H9 (cell line): ENCODE data around the gene RASSF8. TPM values are rescaled to one million over a fixed set of nuclear protein-coding genes. Genes with fewer than 3 reads are reported as not detected.

Experiments
- DNase-seq: peaks from one replicate; pipeline ENCODE4 v3.0.0-alpha.2; 2017
- H2AFZ ChIP-seq: one replicate; pipeline ENCODE4 v1.6.1; 2013; ENCODE audit warnings: mild to moderate bottlenecking, low read length, control low read depth, moderate library complexity
- H2AK5ac ChIP-seq: 2 replicates; pipeline ENCODE4 v1.6.1; 2013; ENCODE audit warnings: low read length, control low read depth, mixed read lengths; ENCODE audit not compliant: insufficient read length
- H2BK120ac ChIP-seq: one replicate; pipeline ENCODE4 v1.6.1; 2013; ENCODE audit warnings: low read depth, mild to moderate bottlenecking, low read length, control low read depth, inconsistent platforms; ENCODE audit not compliant: poor library complexity, severe bottlenecking
- H2BK12ac ChIP-seq: 2 replicates; pipeline ENCODE4 v1.6.1; 2013; ENCODE audit warnings: low read length, control low read depth, mixed read lengths, low read depth; ENCODE audit not compliant: insufficient read length
- H2BK15ac ChIP-seq: 2 replicates; pipeline ENCODE4 v1.6.1; 2013; ENCODE audit warnings: low read depth, low read length, control low read depth
- H2BK20ac ChIP-seq: one replicate; pipeline ENCODE4 v1.6.1; 2013; ENCODE audit warnings: low read depth, mild to moderate bottlenecking, low read length, control low read depth, inconsistent platforms; ENCODE audit not compliant: poor library complexity, severe bottlenecking
- H2BK5ac ChIP-seq: 2 replicates; pipeline ENCODE4 v1.6.1; 2013; ENCODE audit warnings: low read length, control low read depth, mixed read lengths; ENCODE audit not compliant: insufficient read length
- H3K14ac ChIP-seq: 2 replicates; pipeline ENCODE4 v1.6.1; 2013; ENCODE audit warnings: low read length, control low read depth; ENCODE audit not compliant: insufficient read depth
- H3K18ac ChIP-seq: 2 replicates; pipeline ENCODE4 v1.6.1; 2013; ENCODE audit warnings: low read depth, mild to moderate bottlenecking, mixed read lengths, low read length, control low read depth; ENCODE audit not compliant: insufficient read length
- H3K23ac ChIP-seq: 2 replicates; pipeline ENCODE4 v1.6.1; 2013; ENCODE audit warnings: low read length, control low read depth, mixed read lengths, low read depth; ENCODE audit not compliant: insufficient read length
- H3K23me2 ChIP-seq: 2 replicates; pipeline ENCODE4 v1.6.1; 2013; ENCODE audit warnings: low read depth, mild to moderate bottlenecking, mixed read lengths, low read length, control low read depth; ENCODE audit not compliant: insufficient read length, poor library complexity, severe bottlenecking
- H3K27ac ChIP-seq: 2 replicates; pipeline ENCODE4 v1.5.1; 2013; ENCODE audit warnings: low read length, control low read depth, mixed read lengths, low read depth; ENCODE audit not compliant: insufficient read length
- H3K27me3 ChIP-seq: 2 replicates; pipeline ENCODE4 v1.6.1; 2013; ENCODE audit warnings: low read length, control low read depth, inconsistent platforms; ENCODE audit not compliant: insufficient read depth
- H3K4ac ChIP-seq: 2 replicates; pipeline ENCODE4 v1.6.1; 2013; ENCODE audit warnings: low read depth, mild to moderate bottlenecking, control low read depth, inconsistent platforms, low read length, moderate library complexity
- H3K4me1 ChIP-seq: 2 replicates; pipeline ENCODE4 v1.6.1; 2013; ENCODE audit warnings: low read length, control low read depth, inconsistent platforms; ENCODE audit not compliant: insufficient read depth
- H3K4me2 ChIP-seq: 2 replicates; pipeline ENCODE4 v1.6.1; 2013; ENCODE audit warnings: low read length, control low read depth, mixed read lengths; ENCODE audit not compliant: insufficient read length, insufficient read depth
- H3K56ac ChIP-seq: 2 replicates; pipeline ENCODE4 v1.6.1; 2013; ENCODE audit warnings: low read depth, mild to moderate bottlenecking, mixed read lengths, low read length, control low read depth; ENCODE audit not compliant: insufficient read length
- H3K79me1 ChIP-seq: 2 replicates; pipeline ENCODE4 v1.6.1; 2013; ENCODE audit warnings: low read depth, mild to moderate bottlenecking, moderate library complexity, low read length, control low read depth, inconsistent platforms; ENCODE audit not compliant: insufficient read depth, poor library complexity, severe bottlenecking
- H3K79me2 ChIP-seq: 2 replicates; pipeline ENCODE4 v1.6.1; 2013; ENCODE audit warnings: low read length, control low read depth, inconsistent platforms; ENCODE audit not compliant: insufficient read depth
- H3K9ac ChIP-seq: 2 replicates; pipeline ENCODE4 v1.6.1; 2013; ENCODE audit warnings: low read length, control low read depth, mixed read lengths; ENCODE audit not compliant: insufficient read length; ENCODE audit errors: extremely low read depth
- H3K9me3 ChIP-seq: one replicate; pipeline ENCODE4 v1.6.1; 2013; ENCODE audit warnings: low read depth, low read length, inconsistent platforms; ENCODE audit not compliant: control insufficient read depth
- H3T11ph ChIP-seq: one replicate; pipeline ENCODE4 v1.6.1; 2013; ENCODE audit warnings: mild to moderate bottlenecking, low read length, control low read depth, inconsistent platforms
- H4K20me1 ChIP-seq: one replicate; pipeline ENCODE4 v1.6.1; 2013; ENCODE audit not compliant: control insufficient read depth, insufficient read length, insufficient read depth
- H4K5ac ChIP-seq: 2 replicates; pipeline ENCODE4 v1.6.1; 2013; ENCODE audit warnings: low read depth, mild to moderate bottlenecking, mixed read lengths, low read length, control low read depth; ENCODE audit not compliant: insufficient read length
- H4K8ac ChIP-seq: replicated peaks from 2 replicates; pipeline ENCODE4 v1.6.1; 2013; ENCODE audit warnings: low read length, control low read depth, mixed read lengths, low read depth; ENCODE audit not compliant: insufficient read length
- H4K91ac ChIP-seq: 2 replicates; pipeline ENCODE4 v1.6.1; 2013; ENCODE audit warnings: low read depth, mild to moderate bottlenecking, moderate library complexity, mixed read lengths, low read length, control low read depth; ENCODE audit not compliant: insufficient read length
- H3K27ac Mint-ChIP-seq, 3 experiments: 2 replicates in 2 of 3; 3 replicates in 1 of 3; pipeline ENCODE4 v1.8.0; 2020 to 2021; ENCODE audit warnings: mixed read lengths in 3 of 3, mild to moderate bottlenecking in 1 of 3, moderate library complexity in 1 of 3
- H3K27me3 Mint-ChIP-seq: 2 replicates; pipeline ENCODE4 v1.8.0; 2021; ENCODE audit warnings: low read depth, mild to moderate bottlenecking, moderate library complexity, mixed read lengths
- H3K36me3 Mint-ChIP-seq, 3 experiments: 2 replicates in 2 of 3; 3 replicates in 1 of 3; pipeline ENCODE4 v1.8.0; 2020 to 2021; ENCODE audit warnings: low read depth in 3 of 3, mixed read lengths in 3 of 3; ENCODE audit not compliant: insufficient read depth in 1 of 3
- H3K4me1 Mint-ChIP-seq, 2 experiments: 2 replicates each; pipeline ENCODE4 v1.8.0; 2020; ENCODE audit warnings: mixed read lengths in 2 of 2
- H3K4me3 Mint-ChIP-seq, 2 experiments: 2 replicates in 1 of 2; 3 replicates in 1 of 2; pipeline ENCODE4 v1.8.0; 2020 to 2021; ENCODE audit warnings: mild to moderate bottlenecking in 2 of 2, mixed read lengths in 2 of 2, moderate library complexity in 1 of 2
- H3K9me3 Mint-ChIP-seq, 2 experiments: 2 replicates in 1 of 2; 3 replicates in 1 of 2; pipeline ENCODE4 v1.8.0; 2020; ENCODE audit warnings: mild to moderate bottlenecking in 2 of 2, mixed read lengths in 2 of 2, moderate library complexity in 1 of 2
- WGBS: extraction: QIAGEN DNeasy Blood & Tissue Kit; methylation state at CpG from one replicate; pipeline ENCODE4 v1.1.7; 2013; ENCODE audit warnings: missing lambda C conversion rate, low lambda C conversion rate, mixed read lengths; ENCODE audit not compliant: insufficient read length; ENCODE audit errors: extremely low coverage; 5-methylcytosine and 5-hydroxymethylcytosine counted together
- total RNA-seq: library from RNA; stranded (reverse); gene quantifications from 2 replicates; pipeline ENCODE4 v1.2.1, GENCODE V29; 2021
- TF ChIP-seq, protein P1 (sequence below): fragments of 200-600 bp; sonication (generic); conservative IDR thresholded peaks from 3 replicates; pipeline ENCODE4 v1.8.0; 2021; ENCODE audit warnings: antibody characterized with exemption, mild to moderate bottlenecking

The RASSF8 gene
- total RNA-seq, 1 experiment from 2014 or later, result 38.8 TPM

DNA sequence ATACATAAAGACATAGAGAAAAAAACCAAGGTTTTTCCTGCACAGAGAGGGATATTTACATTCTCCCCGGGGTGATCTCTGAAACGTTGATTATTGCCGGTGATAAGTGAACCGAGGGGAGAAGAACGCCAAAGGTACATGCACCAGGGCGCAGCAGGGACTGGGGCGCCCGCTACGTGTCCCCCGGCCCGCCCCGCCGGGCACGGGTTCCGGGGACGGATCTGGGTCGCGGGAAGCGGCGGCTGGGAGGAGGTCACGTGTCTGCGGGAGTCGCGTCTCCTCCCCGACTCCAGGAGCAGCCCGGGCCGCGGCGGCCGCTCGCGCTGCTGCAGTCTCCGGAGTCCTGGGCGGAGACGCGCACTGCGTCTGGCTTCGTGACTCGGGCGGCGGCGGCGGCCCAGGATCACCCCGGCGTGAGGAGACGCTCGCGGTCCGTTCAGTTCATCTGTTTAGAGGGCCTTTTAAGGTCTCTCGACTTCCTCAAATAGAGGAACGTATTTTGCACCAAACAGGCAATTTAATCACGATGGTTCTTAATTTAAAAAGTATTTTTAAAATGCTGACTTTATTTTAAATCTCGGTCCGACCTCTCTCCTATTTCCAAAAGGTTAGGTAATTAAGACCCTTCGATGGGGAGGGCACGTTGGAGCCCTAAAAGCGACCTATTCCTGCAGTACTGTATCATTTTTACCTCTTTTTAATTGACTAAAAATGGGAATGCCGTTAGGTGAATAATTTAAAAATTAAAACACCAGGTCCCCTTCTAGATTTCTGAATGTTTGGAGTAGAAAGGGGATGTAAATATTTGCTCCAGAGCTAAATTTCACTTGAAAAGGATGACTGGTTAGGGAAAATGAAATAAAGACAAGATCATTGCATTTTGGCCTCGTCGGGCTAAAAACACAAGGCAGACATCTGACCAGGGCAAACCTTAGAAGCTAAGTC, 168.1 kb downstream of the RASSF8 start:
- Histone ChIP-seq H3K79me2 (no peaks in the 10 kb centered on the region), H3K4me2 (peak overlapping the region; percentile 81), H4K8ac (no peak overlapping the region), H2AK5ac (no peak overlapping the region), H3K4me1 (peaks cover 3% of the 10 kb centered on the region; the same call in 1 of the 2 replicates), H2BK5ac (no peak overlapping the region), H3K27me3 (peaks cover 44% of the 10 kb centered on the region), H2AFZ (no peak overlapping the region), H3K56ac (no peak overlapping the region), H3T11ph (no peak overlapping the region), H2BK12ac (no peak overlapping the region), H3K4ac (no peak overlapping the region), H2BK120ac (no peak overlapping the region), H2BK20ac (no peak overlapping the region), H2BK15ac (no peak overlapping the region), H3K9me3 (no peaks in the 10 kb centered on the region), H3K18ac (no peak overlapping the region), H3K27ac (no peak overlapping the region), H4K20me1 (no peaks in the 10 kb centered on the region), H3K23ac (no peak overlapping the region), H3K79me1 (no peaks in the 10 kb centered on the region), H3K23me2 (peaks cover 32% of the 10 kb centered on the region), H3K9ac (no peak overlapping the region), H4K91ac (no peak overlapping the region), H3K14ac (no peak overlapping the region), H4K5ac (no peak overlapping the region)
- DNase-seq, result peak; percentile 91
- Mint-ChIP-seq H3K4me3 (peak overlapping the region; percentile 78 to 87), H3K4me1 (peaks cover 29 to 38% of the 10 kb centered on the region in 2 experiments), H3K9me3 (peaks cover 0 to 4% of the 10 kb centered on the region in 2 experiments; a peak in 1 of 5 replicates), H3K27me3 (peaks cover 97% of the 10 kb centered on the region), H3K27ac (no peak overlapping the region), H3K36me3 (peaks cover 0 to 4% (median 0%) of the 10 kb centered on the region in 3 experiments; a peak in 1 of 7 replicates)
- TF ChIP-seq, protein P1, sequence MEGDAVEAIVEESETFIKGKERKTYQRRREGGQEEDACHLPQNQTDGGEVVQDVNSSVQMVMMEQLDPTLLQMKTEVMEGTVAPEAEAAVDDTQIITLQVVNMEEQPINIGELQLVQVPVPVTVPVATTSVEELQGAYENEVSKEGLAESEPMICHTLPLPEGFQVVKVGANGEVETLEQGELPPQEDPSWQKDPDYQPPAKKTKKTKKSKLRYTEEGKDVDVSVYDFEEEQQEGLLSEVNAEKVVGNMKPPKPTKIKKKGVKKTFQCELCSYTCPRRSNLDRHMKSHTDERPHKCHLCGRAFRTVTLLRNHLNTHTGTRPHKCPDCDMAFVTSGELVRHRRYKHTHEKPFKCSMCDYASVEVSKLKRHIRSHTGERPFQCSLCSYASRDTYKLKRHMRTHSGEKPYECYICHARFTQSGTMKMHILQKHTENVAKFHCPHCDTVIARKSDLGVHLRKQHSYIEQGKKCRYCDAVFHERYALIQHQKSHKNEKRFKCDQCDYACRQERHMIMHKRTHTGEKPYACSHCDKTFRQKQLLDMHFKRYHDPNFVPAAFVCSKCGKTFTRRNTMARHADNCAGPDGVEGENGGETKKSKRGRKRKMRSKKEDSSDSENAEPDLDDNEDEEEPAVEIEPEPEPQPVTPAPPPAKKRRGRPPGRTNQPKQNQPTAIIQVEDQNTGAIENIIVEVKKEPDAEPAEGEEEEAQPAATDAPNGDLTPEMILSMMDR, result no peak
- WGBS, result no CpG with 5 or more reads among the region's 60 CpGs
